OCI-LY3 (cell line): ENCODE results near the gene GPR62.

Experiments
- CTCF ChIP-seq: fragments of 200-600, 300-600 bp; sonication (generic); IDR thresholded peaks from 2 replicates; pipeline ENCODE4 v1.5.1; 2014; ENCODE audit warnings: antibody characterized with exemption, low read length, low read depth
- EZH2phosphoT487 ChIP-seq: fragments of 200-600 bp; shearing (Covaris generic); IDR thresholded peaks from 2 replicates; pipeline ENCODE4 v1.6.1; 2018; ENCODE audit warnings: antibody characterized with exemption, mixed run types, low read depth

DNA sequence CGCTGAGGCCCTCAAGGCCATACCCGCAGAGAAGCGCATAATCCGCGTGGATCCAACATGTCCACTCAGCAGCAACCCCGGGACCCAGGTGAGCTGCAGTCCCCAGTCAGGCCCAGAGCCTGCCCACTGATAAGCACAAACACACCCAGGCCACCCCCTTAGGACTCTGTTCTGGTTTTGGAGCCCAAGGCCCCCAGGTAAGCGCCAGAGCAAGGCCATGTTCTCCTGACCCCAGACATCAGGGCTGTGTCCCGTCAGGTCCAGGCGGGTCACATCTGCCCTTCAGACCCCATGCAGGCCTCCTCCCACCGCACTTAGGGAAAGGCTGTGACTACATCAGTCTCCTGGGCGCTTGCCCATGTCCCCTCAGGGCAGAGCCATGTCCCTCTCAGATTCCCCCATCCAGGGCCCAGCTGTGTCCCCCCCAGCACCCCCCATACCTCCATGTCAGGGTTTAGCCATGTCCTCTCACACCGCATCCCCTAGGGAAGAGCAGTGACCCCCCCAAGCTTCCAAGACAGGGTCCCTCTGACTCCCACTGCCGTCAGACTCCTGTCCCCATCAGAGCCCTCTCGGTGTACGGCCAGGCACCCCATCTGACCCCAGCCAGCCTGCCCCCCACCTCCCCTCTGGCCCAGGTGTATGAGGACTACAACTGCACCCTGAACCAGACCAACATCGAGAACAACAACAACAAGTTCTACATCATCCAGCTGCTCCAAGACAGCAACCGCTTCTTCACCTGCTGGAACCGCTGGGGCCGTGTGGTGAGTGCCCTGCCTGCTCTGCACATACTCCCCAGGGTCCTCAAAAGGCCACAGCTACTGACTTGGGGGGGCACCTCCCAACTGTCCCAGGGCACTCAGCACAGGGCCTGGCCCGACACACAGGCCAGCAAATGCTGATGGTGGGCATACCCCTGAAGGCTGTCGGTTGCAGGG lies 11.5 kb upstream of the GPR62 start:
- TF ChIP-seq CTCF (no peak), EZH2phosphoT487 (no peak)
